Activated T-cell treated with anti-CD3 and anti-CD28 coated beads, Interleukin-2, amount 50 U/mL, for 4 hours (primary cell): Measurements from ENCODE around the gene KIAA1671. TPM values are rescaled to one million over a fixed set of nuclear protein-coding genes. Genes with fewer than 3 reads are reported as not detected.
A peak's percentile ranks its signal among the peaks of the same experiment; 100 is the strongest.

Experiments
- ATAC-seq, 2 donors: fragments of 200-7000 bp; cut with Tn5 transposase; one replicate each; pipeline ENCODE4 v1.10.0; 2021
- DNase-seq: peaks from one replicate; pipeline ENCODE4 v3.0.0-alpha.2; 2020
- H3K27me3 Mint-ChIP-seq: one replicate; pipeline ENCODE4 v1.8.0; 2021; ENCODE audit warnings: low read depth, mixed read lengths
- H3K36me3 Mint-ChIP-seq: one replicate; pipeline ENCODE4 v1.8.0; 2022; ENCODE audit warnings: mixed read lengths; ENCODE audit not compliant: insufficient read depth
- H3K4me1 Mint-ChIP-seq: one replicate; pipeline ENCODE4 v1.8.0; 2021; ENCODE audit warnings: low read depth, mixed read lengths
- H3K4me3 Mint-ChIP-seq: one replicate; pipeline ENCODE4 v1.8.0; 2021; ENCODE audit warnings: mild to moderate bottlenecking, moderate library complexity, mixed read lengths
- H3K9me3 Mint-ChIP-seq: one replicate; pipeline ENCODE4 v1.8.0; 2021; ENCODE audit warnings: mixed read lengths
- total RNA-seq, 3 donors: library from RNA; stranded (reverse); gene quantifications; one replicate each; pipeline ENCODE4 v1.2.1, GENCODE V29; 2021

The KIAA1671 gene
- total RNA-seq, 3 donors from 2014 or later, result 4.0 to 9.7 (median 7.3) TPM

- Mint-ChIP-seq H3K4me3 (no peak overlapping the region), H3K9me3 (no peaks in the 10 kb centered on the region), H3K27me3 (no peaks in the 10 kb centered on the region), H3K4me1 (peaks cover 3% of the 10 kb centered on the region), H3K36me3 (no peaks in the 10 kb centered on the region)
- ATAC-seq, result no peak
- no peak for DNase-seq
Measured at GRCh38 chr22:25094579-25094978, 142.1 kb downstream of the KIAA1671 start.

GRCh38 chr22:25095869-25096268, 143.4 kb downstream of the KIAA1671 start:
- H3K9me3 Mint-ChIP-seq, result no peaks in the 10 kb centered on the region
- DNase-seq, result no peak
- no peak overlapping the region for H3K4me3 Mint-ChIP-seq
- H3K36me3 Mint-ChIP-seq, result no peaks in the 10 kb centered on the region
- no peak for ATAC-seq
- H3K27me3 Mint-ChIP-seq, result no peaks in the 10 kb centered on the region
- H3K4me1 Mint-ChIP-seq, result peaks cover 3% of the 10 kb centered on the region

GRCh38 chr22:25096638-25097405, 144.3 kb downstream of the KIAA1671 start:
- Mint-ChIP-seq H3K4me3 (no peak overlapping the region), H3K4me1 (peaks cover under 1% of the 10 kb centered on the region), H3K9me3 (no peaks in the 10 kb centered on the region), H3K36me3 (no peaks in the 10 kb centered on the region), H3K27me3 (no peaks in the 10 kb centered on the region)
- no peak for DNase-seq
- no peak for ATAC-seq

- Mint-ChIP-seq H3K4me3 (no peak overlapping the region), H3K9me3 (no peaks in the 10 kb centered on the region), H3K27me3 (no peaks in the 10 kb centered on the region), H3K4me1 (no peaks in the 10 kb centered on the region), H3K36me3 (no peaks in the 10 kb centered on the region)
- DNase-seq (no peak), ATAC-seq (no peak)
Measured at GRCh38 chr22:25098445-25099081, 146.0 kb downstream of the KIAA1671 start.

GRCh38 chr22:25099202-25099601, 146.7 kb downstream of the KIAA1671 start:
- no peak for ATAC-seq
- Mint-ChIP-seq H3K27me3 (no peaks in the 10 kb centered on the region), H3K9me3 (no peaks in the 10 kb centered on the region), H3K4me1 (no peaks in the 10 kb centered on the region), H3K4me3 (no peak overlapping the region), H3K36me3 (no peaks in the 10 kb centered on the region)
- DNase-seq, result no peak

- no peaks in the 10 kb centered on the region for H3K9me3 Mint-ChIP-seq
Measured at GRCh38 chr22:25100402-25100801, 147.9 kb downstream of the KIAA1671 start.

GRCh38 chr22:25100948-25101347, 148.4 kb downstream of the KIAA1671 start:
- no peaks in the 10 kb centered on the region for H3K36me3 Mint-ChIP-seq
- H3K27me3 Mint-ChIP-seq, result no peaks in the 10 kb centered on the region
- DNase-seq (no peak), ATAC-seq (no peak)
- no peaks in the 10 kb centered on the region for H3K9me3 Mint-ChIP-seq
- no peaks in the 10 kb centered on the region for H3K4me1 Mint-ChIP-seq
- H3K4me3 Mint-ChIP-seq, result no peak overlapping the region

More at GRCh38 chr22:25100402-25100801, 147.9 kb downstream of the KIAA1671 start:
- no peak for ATAC-seq
- H3K27me3 Mint-ChIP-seq, result no peaks in the 10 kb centered on the region
- no peak for DNase-seq
- H3K4me3 Mint-ChIP-seq, result no peak overlapping the region
- no peaks in the 10 kb centered on the region for H3K36me3 Mint-ChIP-seq
- no peaks in the 10 kb centered on the region for H3K4me1 Mint-ChIP-seq

GRCh38 chr22:25101501-25101900, 149.0 kb downstream of the KIAA1671 start:
- H3K4me1 Mint-ChIP-seq, result no peaks in the 10 kb centered on the region
- H3K9me3 Mint-ChIP-seq, result no peaks in the 10 kb centered on the region
- no peak for DNase-seq
- H3K36me3 Mint-ChIP-seq, result no peaks in the 10 kb centered on the region
- H3K4me3 Mint-ChIP-seq, result no peak overlapping the region
- H3K27me3 Mint-ChIP-seq, result no peaks in the 10 kb centered on the region
- no peak for ATAC-seq

GRCh38 chr22:25101986-25102385, 149.5 kb downstream of the KIAA1671 start:
- ATAC-seq (no peak), DNase-seq (no peak)
- Mint-ChIP-seq H3K4me1 (no peaks in the 10 kb centered on the region), H3K27me3 (no peaks in the 10 kb centered on the region), H3K9me3 (no peaks in the 10 kb centered on the region), H3K4me3 (no peak overlapping the region), H3K36me3 (no peaks in the 10 kb centered on the region)

- Mint-ChIP-seq H3K4me3 (no peak overlapping the region), H3K4me1 (no peaks in the 10 kb centered on the region), H3K27me3 (no peaks in the 10 kb centered on the region), H3K36me3 (no peaks in the 10 kb centered on the region), H3K9me3 (no peaks in the 10 kb centered on the region)
- DNase-seq (no peak), ATAC-seq (no peak)
Measured at GRCh38 chr22:25102722-25103121, 150.2 kb downstream of the KIAA1671 start.

GRCh38 chr22:25104367-25104766, 151.9 kb downstream of the KIAA1671 start:
- Mint-ChIP-seq H3K9me3 (no peaks in the 10 kb centered on the region), H3K36me3 (no peaks in the 10 kb centered on the region)
- no peak for ATAC-seq

GRCh38 chr22:25105817-25106650, 153.5 kb downstream of the KIAA1671 start:
- no peak overlapping the region for H3K4me3 Mint-ChIP-seq
- ATAC-seq (no peak), DNase-seq (no peak)
- H3K4me1 Mint-ChIP-seq, result peaks cover 11% of the 10 kb centered on the region
- H3K9me3 Mint-ChIP-seq, result no peaks in the 10 kb centered on the region
- H3K36me3 Mint-ChIP-seq, result no peaks in the 10 kb centered on the region
- no peaks in the 10 kb centered on the region for H3K27me3 Mint-ChIP-seq

More at GRCh38 chr22:25104367-25104766, 151.9 kb downstream of the KIAA1671 start:
- H3K27me3 Mint-ChIP-seq, result no peaks in the 10 kb centered on the region
- no peak overlapping the region for H3K4me3 Mint-ChIP-seq
- H3K4me1 Mint-ChIP-seq, result no peaks in the 10 kb centered on the region
- DNase-seq, result no peak

GRCh38 chr22:25109878-25110595, 157.5 kb downstream of the KIAA1671 start:
- H3K9me3 Mint-ChIP-seq, result no peaks in the 10 kb centered on the region

GRCh38 chr22:25110596-25110845, 158.0 kb downstream of the KIAA1671 start:
- no peak for DNase-seq
- no peak for ATAC-seq
- Mint-ChIP-seq H3K27me3 (no peaks in the 10 kb centered on the region), H3K4me3 (peak overlapping the region; percentile 80), H3K4me1 (peaks cover 20% of the 10 kb centered on the region), H3K36me3 (no peaks in the 10 kb centered on the region), H3K9me3 (no peaks in the 10 kb centered on the region)

More at GRCh38 chr22:25109878-25110595, 157.5 kb downstream of the KIAA1671 start:
- Mint-ChIP-seq H3K27me3 (no peaks in the 10 kb centered on the region), H3K4me1 (peaks cover 20% of the 10 kb centered on the region), H3K36me3 (no peaks in the 10 kb centered on the region), H3K4me3 (peak overlapping the region; percentile 80)
- ATAC-seq, result no peak
- DNase-seq, result no peak
